HG03460 (cell line): ENCODE data around the gene ALDH3B1.

Experiments used
- ATAC-seq: cut with Tn5 transposase; IDR thresholded peaks from one replicate; pipeline ENCODE4 v1.9.1; 2021; ENCODE audit not compliant: unreplicated experiment

ALDH3B1 gene

GRCh38 chr11:68030318-68031143 lies 20.4 kb downstream of the ALDH3B1 start, which contains the start of gene NDUFS8:
NDUFS8 (plus strand) TSS chr11:68030681; CDS start chr11:68032152, 1,471 bp downstream.
- ATAC-seq, result peak; percentile 92

GRCh38 chr11:68031144-68031464 lies 21.0 kb downstream of the ALDH3B1 start:
- ATAC-seq, result no peak

DNA sequence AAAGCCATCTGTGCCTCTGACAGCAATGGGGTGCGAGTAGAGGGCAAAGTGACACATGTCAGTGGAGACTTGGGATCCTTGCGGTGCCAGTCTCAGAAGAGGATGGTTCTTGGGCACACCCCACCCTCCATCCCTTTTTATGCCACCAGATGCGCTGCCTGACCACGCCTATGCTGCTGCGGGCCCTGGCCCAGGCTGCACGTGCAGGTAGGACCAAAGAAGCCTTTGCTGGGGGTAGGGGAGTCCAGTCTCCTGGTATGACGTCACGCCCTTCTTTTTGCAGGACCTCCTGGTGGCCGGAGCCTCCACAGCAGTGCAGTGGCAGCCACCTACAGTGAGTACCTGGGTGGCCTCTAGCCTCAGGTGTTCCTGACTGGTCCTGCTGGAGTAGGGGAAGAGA lies 21.9 kb downstream of the ALDH3B1 start:
- no peak for ATAC-seq

DNA sequence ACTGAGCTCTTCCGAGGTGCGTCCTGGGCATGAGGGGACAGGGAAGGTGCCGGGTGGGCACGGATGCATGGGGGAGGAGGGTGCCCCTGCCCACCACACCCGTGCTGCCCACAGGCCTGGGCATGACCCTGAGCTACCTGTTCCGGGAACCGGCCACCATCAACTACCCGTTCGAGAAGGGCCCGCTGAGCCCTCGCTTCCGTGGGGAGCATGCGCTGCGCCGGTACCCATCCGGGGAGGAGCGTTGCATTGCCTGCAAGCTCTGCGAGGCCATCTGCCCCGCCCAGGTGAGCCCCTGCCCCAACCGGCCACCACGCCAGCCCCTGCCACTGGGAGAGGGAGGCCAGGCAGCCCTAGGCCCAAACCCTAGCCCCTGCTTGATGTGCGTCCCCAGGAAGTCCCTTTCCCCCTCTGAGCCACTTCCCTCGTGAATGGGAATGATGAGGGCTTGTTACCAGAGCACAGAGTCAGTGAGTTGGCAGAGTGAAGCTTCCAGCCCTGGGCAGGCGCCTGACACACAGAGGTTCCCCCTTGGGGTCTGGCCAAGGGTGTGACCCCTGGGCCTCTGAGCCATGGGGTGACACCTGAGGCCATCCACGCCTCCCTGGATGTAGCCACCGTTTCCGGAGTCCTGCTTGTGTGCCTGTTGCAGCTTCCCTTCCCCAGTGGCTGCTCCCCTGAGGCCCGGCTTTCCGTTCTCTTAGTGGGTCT lies 23.0 kb downstream of the ALDH3B1 start:
- ATAC-seq, result no peak

DNA sequence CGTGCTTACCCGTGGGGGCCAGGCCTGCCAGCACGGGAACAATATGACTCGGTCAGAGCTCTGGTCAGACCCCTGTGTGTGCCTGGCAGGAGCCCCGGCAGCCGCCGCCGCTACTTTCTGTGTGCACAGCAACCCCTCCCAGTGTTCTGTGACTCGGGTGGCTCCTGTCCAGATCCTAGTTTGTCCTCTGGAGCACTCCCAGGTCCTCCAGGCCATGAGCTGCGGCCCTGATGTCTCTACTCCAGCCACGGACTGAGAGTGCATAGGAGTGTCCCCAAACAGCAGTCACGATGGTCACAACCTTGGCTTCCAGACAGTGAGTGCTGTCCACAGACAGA lies 23.6 kb downstream of the ALDH3B1 start:
- no peak for ATAC-seq

GRCh38 chr11:68035266-68035876 lies 25.2 kb downstream of the ALDH3B1 start:
- ATAC-seq, result no peak

- no peak for ATAC-seq
Observed at GRCh38 chr11:68036141-68036716, 26.1 kb downstream of the ALDH3B1 start.

GRCh38 chr11:68036717-68037239 lies 26.7 kb downstream of the ALDH3B1 start:
- ATAC-seq, result no peak

DNA sequence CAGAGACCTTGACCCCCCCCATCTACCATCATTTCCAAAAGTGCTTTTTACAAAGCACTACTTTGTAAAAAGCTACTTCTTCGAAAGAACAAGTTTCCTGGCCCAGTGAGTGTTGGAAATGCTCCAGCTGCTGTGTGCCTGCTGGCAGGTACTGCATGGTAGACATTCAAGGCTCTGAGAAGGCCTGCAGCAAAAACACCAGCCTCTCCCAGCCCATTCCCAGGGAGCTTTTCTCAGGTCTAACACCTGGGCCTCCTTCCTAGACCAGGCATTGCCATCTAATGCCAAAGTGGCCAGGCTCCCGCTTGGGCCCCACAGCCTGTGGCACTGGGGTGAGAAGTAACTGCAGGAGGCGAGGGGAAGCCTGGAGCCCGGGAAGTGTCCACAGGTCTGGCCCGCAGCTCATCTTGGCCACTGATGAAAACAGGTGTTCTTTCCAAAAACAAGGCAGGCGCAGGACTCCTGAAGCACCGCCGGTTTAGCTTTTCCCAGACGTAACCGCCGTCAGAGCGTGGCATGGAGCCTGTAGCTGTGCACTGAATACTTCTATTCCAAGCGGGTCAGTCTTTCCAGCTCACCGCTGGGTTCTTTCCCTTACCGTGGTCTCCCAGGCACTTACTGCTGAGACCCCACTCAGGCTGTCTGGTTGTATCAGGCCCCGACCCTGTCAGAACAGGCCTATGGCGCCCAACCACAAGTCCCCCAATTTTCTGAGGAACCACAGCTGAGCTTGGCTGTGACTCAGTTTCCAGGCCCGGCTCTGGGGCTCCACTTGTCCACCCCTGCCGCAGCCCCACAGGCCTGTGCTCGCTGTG lies 27.5 kb downstream of the ALDH3B1 start:
- ATAC-seq, result no peak

GRCh38 chr11:68038226-68038717 lies 28.1 kb downstream of the ALDH3B1 start:
- no peak for ATAC-seq

DNA sequence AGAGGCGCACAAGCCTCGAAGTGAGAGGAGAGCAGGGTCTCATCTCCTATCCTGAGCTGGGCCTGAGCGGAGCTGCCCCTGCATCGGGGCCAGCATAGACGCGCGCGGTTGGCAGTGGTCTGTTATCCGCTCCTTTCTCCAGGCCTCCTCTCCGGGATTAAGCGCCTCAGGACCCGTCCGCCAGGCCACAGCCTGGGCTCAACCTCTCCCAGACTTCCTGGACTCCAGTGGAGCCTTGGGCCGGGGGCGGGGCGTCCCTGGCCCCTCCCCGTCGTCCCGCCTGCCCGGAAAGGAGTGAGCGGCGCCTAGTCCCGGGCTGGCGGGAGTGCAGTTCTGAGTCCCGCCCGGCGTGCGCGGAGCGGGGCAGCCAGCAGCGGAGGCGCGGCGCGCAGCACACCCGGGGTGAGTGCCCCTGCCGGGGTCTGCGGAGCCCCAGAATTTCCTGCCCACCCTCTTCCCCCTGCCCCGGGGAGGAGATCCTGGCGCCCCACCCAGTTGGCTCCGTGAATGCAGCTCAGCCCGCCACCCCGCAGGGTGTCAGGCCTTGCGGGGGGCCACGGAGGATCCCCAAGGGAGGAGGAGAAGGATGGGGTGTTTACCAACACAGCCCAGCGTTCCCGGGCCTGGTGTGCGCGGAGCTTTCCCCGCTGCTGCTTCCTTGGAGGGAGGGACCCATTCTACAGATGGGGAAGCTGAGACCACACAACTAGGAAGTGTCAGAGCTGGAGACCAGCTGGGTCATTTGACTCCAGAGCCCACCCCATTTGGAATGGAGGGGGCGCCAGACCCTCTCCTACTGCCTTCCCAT lies 28.8 kb downstream of the ALDH3B1 start, which contains the start of gene TCIRG1:
TSS of gene TCIRG1 (plus strand) at position 308 of the 808 bp plus-strand sequence. CDS start 2,247 bp downstream, outside the sequence.
- ATAC-seq, result peak; percentile 41

GRCh38 chr11:68039526-68040086 lies 29.5 kb downstream of the ALDH3B1 start:
- ATAC-seq, result no peak

DNA sequence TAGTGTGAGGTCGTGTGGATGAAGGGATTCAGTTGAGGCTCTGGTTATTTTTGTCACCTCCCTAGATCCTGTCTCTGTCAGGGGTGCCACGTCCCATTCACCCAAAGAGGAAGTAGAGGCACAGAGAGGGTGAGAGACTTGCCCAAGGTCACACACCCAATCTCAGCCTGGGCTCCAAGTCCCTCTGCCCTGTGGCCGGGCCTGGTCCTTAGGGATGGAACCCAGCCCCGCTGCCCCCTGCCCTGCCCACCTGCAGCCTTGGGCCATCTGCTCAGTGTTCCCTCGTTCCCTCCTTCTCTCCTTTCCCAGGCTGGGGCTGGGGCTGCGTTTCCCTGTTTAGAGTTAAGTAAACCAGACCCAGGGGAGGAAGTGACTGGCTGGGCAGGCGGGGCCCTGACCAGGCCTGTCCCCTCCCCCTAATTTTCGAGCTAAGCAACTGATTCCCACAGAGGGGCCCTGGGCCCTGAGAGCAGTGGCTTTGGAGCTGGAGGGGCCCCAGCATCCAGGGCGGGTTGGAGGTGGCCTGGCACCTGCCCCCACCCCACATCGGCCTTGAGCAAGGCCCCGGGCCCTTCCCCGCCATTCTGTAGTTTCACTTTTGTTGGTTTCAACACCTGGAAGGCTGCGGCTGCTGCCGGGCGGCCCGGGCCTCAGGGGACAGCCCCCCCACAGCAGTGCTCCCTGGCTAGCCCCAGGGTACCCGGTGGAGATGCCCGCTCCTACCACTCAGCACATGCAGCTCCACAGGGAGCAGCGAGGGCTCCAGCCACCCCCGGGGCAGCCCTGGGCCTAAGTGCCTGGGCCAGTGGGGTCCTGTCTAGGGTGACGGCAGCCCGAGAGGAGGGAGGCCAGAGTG lies 30.2 kb downstream of the ALDH3B1 start:
- ATAC-seq, result peak; percentile 51

- ATAC-seq, result no peak
Observed at GRCh38 chr11:68040957-68041591, 30.9 kb downstream of the ALDH3B1 start.

GRCh38 chr11:68041617-68042218 lies 31.6 kb downstream of the ALDH3B1 start:
- ATAC-seq, result no peak

DNA sequence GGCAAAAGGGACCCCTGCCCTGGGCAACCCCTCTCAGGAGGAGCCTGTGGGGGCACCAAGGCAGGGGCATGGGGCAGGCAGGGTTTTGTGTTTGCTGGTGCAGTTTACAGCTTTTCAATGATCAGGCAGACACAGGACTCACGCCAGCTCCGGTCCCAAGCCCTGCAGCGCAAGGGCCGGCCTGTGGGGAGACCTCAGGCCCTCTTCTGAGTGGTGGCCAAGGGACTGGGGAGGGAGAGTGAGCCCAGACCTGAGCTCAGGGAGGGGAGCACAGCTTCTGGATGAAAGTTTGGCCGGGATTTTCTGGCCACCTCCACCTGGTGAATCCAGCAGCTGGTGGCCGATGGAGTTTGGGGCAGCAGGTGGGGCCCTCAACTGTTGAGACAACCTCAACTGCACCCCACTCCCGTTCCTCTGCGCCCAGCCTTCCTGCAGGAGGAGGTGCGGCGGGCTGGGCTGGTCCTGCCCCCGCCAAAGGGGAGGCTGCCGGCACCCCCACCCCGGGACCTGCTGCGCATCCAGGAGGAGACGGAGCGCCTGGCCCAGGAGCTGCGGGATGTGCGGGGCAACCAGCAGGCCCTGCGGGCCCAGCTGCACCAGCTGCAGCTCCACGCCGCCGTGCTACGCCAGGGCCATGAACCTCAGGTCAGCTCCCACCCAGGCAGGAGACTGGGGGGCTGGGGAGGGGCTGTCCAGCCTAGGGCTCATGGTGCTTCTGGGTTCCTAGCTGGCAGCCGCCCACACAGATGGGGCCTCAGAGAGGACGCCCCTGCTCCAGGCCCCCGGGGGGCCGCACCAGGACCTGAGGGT lies 32.3 kb downstream of the ALDH3B1 start:
- ATAC-seq, result no peak

- no peak for ATAC-seq
Observed at GRCh38 chr11:68043029-68043348, 32.9 kb downstream of the ALDH3B1 start.
